SK-N-SH (cell line): ENCODE data around the gene PSMD2. TPM values are rescaled to one million over a fixed set of nuclear protein-coding genes. Genes with fewer than 3 reads are reported as not detected.

Source experiments
- CTCF ChIA-PET: fragments of 300-600, 350-600 bp; formaldehyde crosslinking; extraction: SDS; loops from one replicate; lab custom pipeline; 2021; lab: Yijun Ruan, JAX
- POLR2A ChIA-PET: fragments of 350-600 bp; sonication (Branson Sonifier 250); formaldehyde crosslinking; extraction: SDS; loops from one replicate; lab custom pipeline; 2020; ENCODE audit warnings: antibody characterized with exemption, inconsistent platforms; lab: Yijun Ruan, JAX
- DNase-seq: peaks from one replicate; pipeline ENCODE4 v3.0.0; 2012
- H2AFZ ChIP-seq: fragments of 200-600 bp; sonication (generic); 2 replicates; pipeline ENCODE4 v1.8.1; 2016; ENCODE audit warnings: antibody characterized with exemption, mild to moderate bottlenecking, low read depth
- H3F3A ChIP-seq: fragments of 200-600 bp; sonication (generic); replicated peaks from 2 replicates; pipeline ENCODE3; 2016; ENCODE audit warnings: antibody characterized with exemption, mild to moderate bottlenecking; ENCODE audit not compliant: insufficient read depth
- H3K27ac ChIP-seq, 2 experiments: fragments of 200-500 bp in 1 of 2; fragments of 200-600 bp in 1 of 2; sonication (Bioruptor generic) in 1 of 2; sonication (generic), shearing (Covaris generic) in 1 of 2; 2 replicates each; pipeline versions ENCODE4 v1.5.1 to v1.6.1; 2014 to 2016; ENCODE audit warnings: low read depth in 2 of 2, inconsistent platforms in 1 of 2, low read length in 1 of 2, mild to moderate bottlenecking in 1 of 2, mixed read lengths in 1 of 2
- H3K27me3 ChIP-seq: fragments of 200-600 bp; sonication (generic), shearing (Covaris generic); 2 replicates; pipeline ENCODE4 v1.6.1; 2016; ENCODE audit warnings: mixed run types; ENCODE audit not compliant: insufficient read depth
- H3K36me3 ChIP-seq, 2 experiments: fragments of 200-500 bp in 1 of 2; fragments of 200-600 bp in 1 of 2; sonication (Bioruptor generic) in 1 of 2; sonication (generic) in 1 of 2; replicated peaks in 1 of 2; 2 replicates each; pipeline versions ENCODE3 to v1.5.1; 2014 to 2016; ENCODE audit warnings: low read length in 1 of 2, mild to moderate bottlenecking in 1 of 2; ENCODE audit not compliant: insufficient read depth in 2 of 2, control insufficient read depth in 1 of 2
- H3K4me1 ChIP-seq, 2 experiments: fragments of 200-500 bp in 1 of 2; fragments of 200-600 bp in 1 of 2; sonication (Bioruptor generic) in 1 of 2; sonication (generic), shearing (Covaris generic) in 1 of 2; 2 replicates each; pipeline versions ENCODE4 v1.5.1 to v1.6.1; 2014 to 2016; ENCODE audit warnings: low read depth in 1 of 2, low read length in 1 of 2, mixed run types in 1 of 2; ENCODE audit not compliant: insufficient read depth in 2 of 2, control insufficient read depth in 1 of 2
- H3K4me2 ChIP-seq: fragments of 200-600 bp; sonication (generic), shearing (Covaris generic); 2 replicates; pipeline ENCODE4 v1.6.1; 2017; ENCODE audit warnings: mixed run types
- H3K4me3 ChIP-seq, 2 experiments: fragments of 200-500 bp in 1 of 2; fragments of 200-600 bp in 1 of 2; sonication (Bioruptor generic) in 1 of 2; sonication (generic), shearing (Covaris generic) in 1 of 2; 2 replicates each; pipeline versions ENCODE4 v1.5.1 to v1.8.1; 2014 to 2016; ENCODE audit warnings: low read depth in 2 of 2, inconsistent platforms in 1 of 2, low read length in 1 of 2, mild to moderate bottlenecking in 1 of 2, mixed read lengths in 1 of 2, moderate library complexity in 1 of 2
- H3K79me2 ChIP-seq: fragments of 200-600 bp; sonication (generic); 2 replicates; pipeline ENCODE4 v1.8.1; 2017; ENCODE audit warnings: mild to moderate bottlenecking; ENCODE audit not compliant: insufficient read depth
- H3K9ac ChIP-seq: fragments of 200-600 bp; sonication (generic); 2 replicates; pipeline ENCODE4 v1.6.1; 2017; ENCODE audit warnings: mixed run types
- H3K9me2 ChIP-seq: fragments of 200-600 bp; sonication (generic); 2 replicates; pipeline ENCODE4 v1.6.1; 2017; ENCODE audit warnings: mixed run types
- H3K9me3 ChIP-seq: fragments of 200-600 bp; sonication (generic); 2 replicates; pipeline ENCODE4 v1.6.1; 2017; ENCODE audit warnings: mixed run types, mild to moderate bottlenecking, moderate library complexity
- H4K20me1 ChIP-seq: fragments of 200-600 bp; sonication (generic); 2 replicates; pipeline ENCODE4 v1.6.1; 2017; ENCODE audit warnings: mild to moderate bottlenecking, mixed run types; ENCODE audit not compliant: insufficient read depth
- CTCF ChIP-seq: fragments of 200-600 bp; sonication (generic); IDR thresholded peaks from 2 replicates; pipeline ENCODE4 v1.6.1; 2017; ENCODE audit warnings: antibody characterized with exemption, mild to moderate bottlenecking, moderate library complexity
- FOSL2 ChIP-seq: IDR thresholded peaks from 2 replicates; pipeline ENCODE4 v1.4.0; 2012; ENCODE audit warnings: low read depth, mild to moderate bottlenecking, moderate library complexity, borderline replicate concordance
- GABPA ChIP-seq: IDR thresholded peaks from 2 replicates; pipeline ENCODE4 v1.4.0; 2012; ENCODE audit warnings: low read depth, mild to moderate bottlenecking
- GATA2 ChIP-seq: sonication (generic); formaldehyde crosslinking; IDR thresholded peaks from 2 replicates; pipeline ENCODE4 v1.5.0; 2020; ENCODE audit warnings: mild to moderate bottlenecking, missing genetic modification reagents
- MEF2A ChIP-seq: IDR thresholded peaks from 2 replicates; pipeline ENCODE4 v1.4.0; 2012; ENCODE audit warnings: low read depth, borderline replicate concordance
- MXI1 ChIP-seq: IDR thresholded peaks from 2 replicates; pipeline ENCODE4 v1.6.1; 2012; ENCODE audit warnings: mild to moderate bottlenecking, low read depth, low read length, improper control_type of control experiment
- NRF1 ChIP-seq: IDR thresholded peaks from 2 replicates; pipeline ENCODE4 v1.6.1; 2012; ENCODE audit warnings: low read depth, mild to moderate bottlenecking, low read length
- POLR2AphosphoS5 ChIP-seq: IDR thresholded peaks from 2 replicates; pipeline ENCODE4 v1.6.1; 2012; ENCODE audit warnings: low read depth, low read length
- RCOR1 ChIP-seq: fragments of 150-350 bp; IDR thresholded peaks from 2 replicates; pipeline ENCODE4 v1.6.1; 2017; ENCODE audit warnings: antibody characterized with exemption, low read length
- RXRA ChIP-seq: IDR thresholded peaks from 2 replicates; pipeline ENCODE4 v1.4.0; 2012; ENCODE audit warnings: low read depth, mild to moderate bottlenecking, borderline replicate concordance
- SIN3A ChIP-seq: IDR thresholded peaks from 2 replicates; pipeline ENCODE4 v1.6.1; 2012; ENCODE audit warnings: low read depth, mild to moderate bottlenecking, low read length, moderate library complexity, borderline replicate concordance
- TAF1 ChIP-seq: IDR thresholded peaks from 2 replicates; pipeline ENCODE4 v1.6.1; 2012; ENCODE audit warnings: low read depth, mild to moderate bottlenecking, low read length, moderate library complexity, borderline replicate concordance
- USF2 ChIP-seq: fragments of 150-350 bp; IDR thresholded peaks from 2 replicates; pipeline ENCODE4 v1.6.1; 2017; ENCODE audit warnings: antibody characterized with exemption, low read length, low read depth, borderline replicate concordance
- WGBS: methylation state at CpG from one replicate; pipeline ENCODE4 v1.1.6; 2017; ENCODE audit warnings: low lambda C conversion rate; 5-methylcytosine and 5-hydroxymethylcytosine counted together
- polyA plus RNA-seq, 3 experiments: library from polyadenylated mRNA; depleted of rRNA; stranded (reverse); fragments of >200 nt; gene quantifications; 2 replicates each; pipeline ENCODE4 v1.2.3, GENCODE V29; 2012
- TF ChIP-seq, protein P1 (sequence below): IDR thresholded peaks from 2 replicates; pipeline ENCODE4 v1.6.1; 2012; ENCODE audit warnings: mild to moderate bottlenecking, low read depth, low read length, moderate library complexity

Gene PSMD2
- polyA plus RNA-seq, 1 of the 3 experiments (the other 2 are of a cell fraction): 328 TPM

DNA sequence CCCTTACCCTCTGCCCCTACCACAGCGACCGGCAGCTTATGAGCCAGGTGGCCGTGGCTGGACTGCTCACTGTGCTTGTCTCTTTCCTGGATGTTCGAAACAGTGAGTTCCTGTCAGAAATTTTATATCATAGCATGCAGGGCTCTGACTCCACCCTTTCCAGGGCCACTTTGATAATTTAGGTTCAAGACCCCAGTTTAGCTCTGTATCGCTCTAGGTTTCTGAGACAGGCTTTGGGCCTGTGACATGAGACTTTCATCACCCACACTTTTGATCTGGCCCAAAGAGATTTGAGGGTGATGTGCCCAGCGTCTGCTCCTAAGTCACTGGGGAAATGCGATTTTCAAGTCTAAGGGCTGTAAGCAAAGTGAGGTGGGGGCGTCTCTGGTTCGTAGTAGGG, 8.9 kb downstream of the PSMD2 start:
- Histone ChIP-seq H3K79me2 (peaks cover 23% of the 10 kb centered on the region; the same call in 1 of the 2 replicates), H3K36me3 (peaks cover 50 to 54% of the 10 kb centered on the region in 2 experiments), H3K27me3 (no peaks in the 10 kb centered on the region), H3K9me3 (no peaks in the 10 kb centered on the region), H3K4me1 (peaks cover 0 to 3% of the 10 kb centered on the region in 2 experiments; a peak in 1 of 4 replicates), H4K20me1 (peaks cover 18% of the 10 kb centered on the region; the same call in 1 of the 2 replicates), H3K27ac (peak overlapping the region in 1 of 2 experiments; percentile 65; a peak in 1 of 4 replicates), H3K4me2 (no peak overlapping the region), H3K9ac (no peak overlapping the region), H3K4me3 (no peak overlapping the region), H3K9me2 (no peaks in the 10 kb centered on the region), H3F3A (peaks cover 46% of the 10 kb centered on the region), H2AFZ (no peak overlapping the region)
- TF ChIP-seq, protein P1, sequence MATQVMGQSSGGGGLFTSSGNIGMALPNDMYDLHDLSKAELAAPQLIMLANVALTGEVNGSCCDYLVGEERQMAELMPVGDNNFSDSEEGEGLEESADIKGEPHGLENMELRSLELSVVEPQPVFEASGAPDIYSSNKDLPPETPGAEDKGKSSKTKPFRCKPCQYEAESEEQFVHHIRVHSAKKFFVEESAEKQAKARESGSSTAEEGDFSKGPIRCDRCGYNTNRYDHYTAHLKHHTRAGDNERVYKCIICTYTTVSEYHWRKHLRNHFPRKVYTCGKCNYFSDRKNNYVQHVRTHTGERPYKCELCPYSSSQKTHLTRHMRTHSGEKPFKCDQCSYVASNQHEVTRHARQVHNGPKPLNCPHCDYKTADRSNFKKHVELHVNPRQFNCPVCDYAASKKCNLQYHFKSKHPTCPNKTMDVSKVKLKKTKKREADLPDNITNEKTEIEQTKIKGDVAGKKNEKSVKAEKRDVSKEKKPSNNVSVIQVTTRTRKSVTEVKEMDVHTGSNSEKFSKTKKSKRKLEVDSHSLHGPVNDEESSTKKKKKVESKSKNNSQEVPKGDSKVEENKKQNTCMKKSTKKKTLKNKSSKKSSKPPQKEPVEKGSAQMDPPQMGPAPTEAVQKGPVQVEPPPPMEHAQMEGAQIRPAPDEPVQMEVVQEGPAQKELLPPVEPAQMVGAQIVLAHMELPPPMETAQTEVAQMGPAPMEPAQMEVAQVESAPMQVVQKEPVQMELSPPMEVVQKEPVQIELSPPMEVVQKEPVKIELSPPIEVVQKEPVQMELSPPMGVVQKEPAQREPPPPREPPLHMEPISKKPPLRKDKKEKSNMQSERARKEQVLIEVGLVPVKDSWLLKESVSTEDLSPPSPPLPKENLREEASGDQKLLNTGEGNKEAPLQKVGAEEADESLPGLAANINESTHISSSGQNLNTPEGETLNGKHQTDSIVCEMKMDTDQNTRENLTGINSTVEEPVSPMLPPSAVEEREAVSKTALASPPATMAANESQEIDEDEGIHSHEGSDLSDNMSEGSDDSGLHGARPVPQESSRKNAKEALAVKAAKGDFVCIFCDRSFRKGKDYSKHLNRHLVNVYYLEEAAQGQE: no peak
- TF ChIP-seq NRF1: no peak
- WGBS: 96% methylated on average over 9 of the region's 9 CpGs
- ChIA-PET POLR2A (no interaction called here), CTCF (interaction anchor here (1.3 kb wide), 1 partner anchor 292 kb away, joined by 3 read pairs; no protein-coding TSS in a partner anchor)
- DNase-seq: no peak

DNA sequence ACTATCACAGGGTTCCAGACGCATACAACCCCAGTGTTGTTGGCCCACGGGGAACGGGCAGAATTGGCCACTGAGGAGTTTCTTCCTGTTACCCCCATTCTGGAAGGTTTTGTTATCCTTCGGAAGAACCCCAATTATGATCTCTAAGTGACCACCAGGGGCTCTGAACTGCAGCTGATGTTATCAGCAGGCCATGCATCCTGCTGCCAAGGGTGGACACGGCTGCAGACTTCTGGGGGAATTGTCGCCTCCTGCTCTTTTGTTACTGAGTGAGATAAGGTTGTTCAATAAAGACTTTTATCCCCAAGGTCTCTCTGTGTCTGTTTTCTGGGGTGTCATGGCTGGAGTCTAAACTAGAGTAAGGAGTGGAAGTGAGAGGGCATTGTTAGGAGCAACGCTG, 9.7 kb downstream of the PSMD2 start:
- Histone ChIP-seq H3F3A (peaks cover 46% of the 10 kb centered on the region), H3K27me3 (no peaks in the 10 kb centered on the region), H3K9ac (no peak overlapping the region), H3K79me2 (peaks cover 15% of the 10 kb centered on the region; the same call in 1 of the 2 replicates), H3K4me3 (no peak overlapping the region), H3K4me1 (peaks cover 0 to 3% of the 10 kb centered on the region in 2 experiments; a peak in 1 of 4 replicates), H3K9me2 (no peaks in the 10 kb centered on the region), H4K20me1 (peaks cover 18% of the 10 kb centered on the region; the same call in 1 of the 2 replicates), H3K36me3 (peaks cover 42 to 45% of the 10 kb centered on the region in 2 experiments), H3K4me2 (no peak overlapping the region)
- POLR2A ChIA-PET: no interaction called here
- 57% methylated on average over 4 of the region's 7 CpGs for WGBS
- DNase-seq: peak; percentile 50
- TF ChIP-seq MEF2A (no peak), FOSL2 (no peak), GATA2 (CRISPR knock-in tag) (peak; percentile 84), CTCF (peak; percentile 24; the same call in 1 of the 2 replicates), GABPA (no peak), TAF1 (no peak), MXI1 (peak; percentile 40; the same call in 1 of the 2 replicates), RXRA (no peak), RCOR1 (no peak), SIN3A (no peak), POLR2AphosphoS5 (no peak), USF2 (no peak)
- TF ChIP-seq, all 33 proteins: peak for 3
- no peak overlapping the region for H2AFZ ChIP-seq
- peak overlapping the region in 1 of 2 experiments; percentile 65; a peak in 2 of 4 replicates for H3K27ac ChIP-seq
- CTCF ChIA-PET: no interaction called here
- no peaks in the 10 kb centered on the region for H3K9me3 ChIP-seq
